Stimulated activated CD4-positive, alpha-beta T cell treated with anti-CD3 and anti-CD28 coated beads, Interleukin-4, amount 100 ng/mL, for 24 hours (primary cell): ENCODE measurements around the gene CARD19.
"Not testable (repeated sequence)": the region's sequence is repeated elsewhere in the genome, so short reads cannot be mapped to it uniquely, and the experiment has no call there.

ENCODE experiments used
- DNase-seq: peaks from one replicate; pipeline ENCODE4 v3.0.0-alpha.2; 2020

Gene CARD19

GRCh38 chr9:93089024-93089423 lies 7.0 kb upstream of the CARD19 start:
- no peak for DNase-seq

- no peak for DNase-seq
Measured at GRCh38 chr9:93089481-93089991, 6.5 kb upstream of the CARD19 start.

DNA sequence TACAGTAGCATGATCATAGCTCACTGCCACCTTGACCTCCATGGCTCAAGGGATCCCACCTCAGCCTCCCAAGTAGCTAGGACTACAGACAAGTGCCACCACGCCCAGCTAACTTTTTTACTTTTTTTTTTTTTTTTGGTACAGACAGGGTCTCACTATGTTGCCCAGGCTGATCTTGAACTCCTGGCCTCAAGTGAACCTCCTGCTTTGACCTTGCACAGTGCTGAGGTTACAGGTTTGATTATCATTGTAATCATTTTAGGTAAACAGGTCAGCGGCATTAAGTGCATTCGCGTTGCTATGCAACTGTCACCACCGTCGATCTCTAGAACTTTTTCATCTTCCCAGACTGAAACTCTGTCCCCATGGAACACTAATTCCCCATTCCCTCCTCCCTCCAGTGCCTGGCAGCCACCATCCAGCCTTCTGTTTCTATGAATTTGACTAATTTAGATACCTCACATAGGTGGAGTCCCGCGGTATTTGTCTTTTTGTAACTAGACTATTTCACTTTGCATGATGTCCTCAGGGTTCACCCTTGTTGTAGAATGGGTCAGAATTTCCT lies 5.8 kb upstream of the CARD19 start:
- no peak for DNase-seq

DNA sequence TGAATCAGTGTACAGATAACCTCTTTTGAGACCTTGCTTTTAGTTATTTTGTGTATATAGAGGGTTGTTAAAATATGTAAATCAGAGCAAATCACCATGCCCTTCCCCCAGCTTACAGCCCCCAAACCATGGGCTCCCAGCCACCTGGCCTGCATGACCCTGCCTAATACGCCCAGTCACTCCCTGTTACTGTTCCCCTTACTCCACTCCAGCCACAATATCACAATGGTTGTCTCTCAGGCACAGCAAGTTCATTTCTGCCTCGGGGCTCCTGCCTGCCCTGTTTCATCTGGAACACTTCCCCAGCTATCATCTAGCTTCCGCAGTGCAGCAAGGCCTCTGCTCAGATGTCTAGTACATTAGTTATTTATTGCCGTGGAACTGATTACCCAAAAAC lies 5.0 kb upstream of the CARD19 start:
- DNase-seq = no peak

DNA sequence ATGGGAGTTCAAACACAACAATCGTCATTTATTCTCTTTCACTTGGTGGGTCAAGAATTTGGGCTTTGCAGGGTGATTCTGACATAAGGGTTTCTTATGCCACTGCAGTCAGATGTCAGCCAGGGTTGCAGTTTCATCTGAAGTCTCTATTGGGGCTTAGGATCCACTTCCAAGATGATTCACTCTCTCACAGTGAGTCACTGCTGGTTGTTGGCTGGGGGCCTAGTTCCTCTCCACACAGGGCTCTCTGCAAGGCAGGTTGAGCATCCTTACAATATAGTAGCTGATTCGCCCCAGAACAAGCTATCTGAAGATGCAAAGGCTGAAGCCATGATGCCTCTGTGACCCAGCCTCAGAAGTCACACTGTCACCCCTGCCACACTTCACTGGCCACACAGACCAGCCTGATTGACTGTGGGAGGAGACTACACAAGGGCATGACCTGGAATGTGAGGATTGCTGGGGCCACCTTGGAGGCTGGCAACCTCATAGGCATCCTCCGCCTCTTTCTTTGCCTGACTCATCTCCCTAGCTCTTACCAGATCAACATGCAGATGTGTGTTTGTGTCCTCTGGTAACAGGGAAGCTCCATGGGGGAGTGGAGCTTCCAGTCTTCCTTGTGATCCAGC lies 4.5 kb upstream of the CARD19 start:
- peak; percentile 79 for DNase-seq

GRCh38 chr9:93092251-93092991 lies 3.6 kb upstream of the CARD19 start:
- DNase-seq = no peak

- no peak for DNase-seq
Measured at GRCh38 chr9:93093127-93093876, 2.7 kb upstream of the CARD19 start.

GRCh38 chr9:93093877-93094657 lies 1.9 kb upstream of the CARD19 start:
- no peak for DNase-seq

DNA sequence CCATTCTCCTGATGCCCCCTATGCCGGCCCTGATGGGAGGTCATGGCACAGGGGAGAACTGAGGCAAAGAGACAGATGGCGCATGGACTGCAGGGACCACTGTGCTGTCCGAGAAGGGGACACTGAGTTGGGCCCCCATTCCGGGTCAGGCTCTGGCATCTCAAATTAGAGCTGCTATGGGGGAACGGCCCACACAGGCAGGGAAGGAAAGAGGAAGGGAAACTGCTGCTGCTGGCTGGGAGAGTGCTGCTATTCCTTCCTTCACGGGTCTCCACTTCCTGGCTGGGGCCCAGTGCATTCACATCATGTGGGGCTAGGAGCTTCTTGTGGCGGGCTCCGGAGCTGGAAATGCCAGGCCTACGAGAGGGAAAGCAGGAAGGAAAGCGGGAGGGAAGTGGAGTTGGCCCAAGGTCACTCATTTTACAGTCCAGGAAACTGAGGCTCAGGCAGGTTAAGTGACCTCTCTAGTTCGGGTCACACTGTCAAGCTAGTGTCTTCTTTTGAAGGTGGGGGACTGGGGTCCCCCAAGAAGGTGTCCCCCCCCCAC lies 1.3 kb upstream of the CARD19 start:
- no peak for DNase-seq

DNA sequence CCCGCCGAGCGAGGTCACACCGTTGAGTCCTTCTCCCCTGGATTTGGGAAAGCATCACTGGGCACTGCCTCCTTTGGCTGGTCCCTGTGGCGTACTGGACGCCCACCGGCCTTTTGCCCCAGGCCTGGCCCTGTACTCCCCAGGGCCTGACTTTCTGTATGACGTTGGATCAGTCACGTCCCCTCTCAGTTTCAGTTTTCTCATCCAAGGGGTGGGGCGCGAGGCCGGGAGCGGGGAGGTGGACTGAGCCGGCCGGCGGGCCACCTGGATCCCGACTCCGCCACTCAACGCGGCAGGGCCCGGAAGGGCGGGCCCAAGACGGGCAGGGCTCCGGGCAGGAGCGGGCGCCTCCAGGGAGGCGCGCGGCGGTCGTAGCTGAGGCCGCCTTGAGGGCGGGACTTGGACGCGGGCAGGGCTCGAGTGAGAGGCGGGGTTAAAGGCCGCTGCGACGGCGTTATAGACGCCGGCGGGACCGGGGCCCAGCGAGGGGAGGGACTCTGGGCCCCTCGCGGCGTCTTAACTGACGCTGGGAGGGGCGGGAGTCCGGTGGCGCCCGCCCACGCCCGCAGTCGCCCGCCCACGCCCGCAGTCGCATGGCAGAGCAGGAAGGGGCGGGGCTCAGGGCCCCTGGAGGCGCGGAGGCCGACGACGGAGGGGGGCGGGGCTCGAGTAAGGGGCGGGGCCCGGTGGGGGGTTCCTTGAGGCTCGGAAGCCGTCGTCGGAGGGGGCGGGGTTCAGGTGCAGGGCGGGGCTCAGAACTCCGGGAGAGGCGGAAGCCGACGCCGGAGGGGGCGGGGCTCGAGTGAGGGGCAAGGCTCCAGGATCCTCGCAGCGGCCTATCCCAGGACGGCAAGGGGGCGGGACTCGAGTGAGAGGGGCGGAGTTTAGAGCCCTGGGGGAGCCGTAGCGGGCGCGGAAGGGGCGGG lies 549 bp upstream of the CARD19 start:
- DNase-seq = peak; percentile 100

GRCh38 chr9:93096811-93097382 lies 880 bp downstream of the CARD19 start:
- no peak for DNase-seq

- no peak for DNase-seq
Measured at GRCh38 chr9:93097511-93098201, 1.6 kb downstream of the CARD19 start.

- peak; percentile 72 for DNase-seq
Measured at GRCh38 chr9:93098236-93098946, 2.4 kb downstream of the CARD19 start.

GRCh38 chr9:93099551-93100275 lies 3.7 kb downstream of the CARD19 start:
- DNase-seq = no peak

GRCh38 chr9:93100276-93100636 lies 4.2 kb downstream of the CARD19 start:
- no peak for DNase-seq

- not testable (repeated sequence) for DNase-seq
Measured at GRCh38 chr9:93101086-93101485, 5.1 kb downstream of the CARD19 start.

GRCh38 chr9:93105620-93106019 lies 9.6 kb downstream of the CARD19 start:
- no peak for DNase-seq

DNA sequence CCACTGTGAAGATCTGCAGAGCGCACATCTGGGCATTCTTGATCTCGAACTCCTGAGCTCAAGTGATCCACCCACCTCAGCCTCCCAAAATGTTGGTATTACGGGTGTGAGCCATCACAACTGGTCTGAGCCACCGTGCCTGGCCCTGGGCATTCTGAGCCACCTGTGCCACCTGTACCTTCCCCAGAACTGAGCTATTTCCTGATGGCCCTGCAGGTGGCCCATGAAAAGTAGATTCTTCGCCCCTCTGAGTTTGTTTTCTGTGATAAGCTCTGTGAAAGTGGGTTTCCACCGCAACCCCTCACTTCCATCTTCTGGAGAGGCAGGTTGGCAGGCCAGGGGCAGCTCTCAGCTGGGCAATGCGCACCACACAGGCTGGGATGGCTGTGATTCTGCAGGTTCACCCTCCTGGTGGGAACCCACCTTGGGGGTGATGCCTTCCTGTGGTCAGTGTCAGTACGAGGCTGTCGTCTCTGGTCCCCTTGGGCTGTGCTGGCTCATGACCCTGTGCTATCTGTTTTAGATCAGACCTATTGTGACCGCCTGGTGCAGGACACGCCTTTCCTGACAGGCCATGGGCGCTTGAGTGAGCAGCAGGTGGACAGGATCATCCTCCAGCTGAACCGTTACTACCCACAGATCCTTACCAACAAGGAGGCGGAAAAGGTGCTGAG lies 11.3 kb downstream of the CARD19 start:
- no peak for DNase-seq
